Measurements from ENCODE around the gene TAS1R1.

DNA sequence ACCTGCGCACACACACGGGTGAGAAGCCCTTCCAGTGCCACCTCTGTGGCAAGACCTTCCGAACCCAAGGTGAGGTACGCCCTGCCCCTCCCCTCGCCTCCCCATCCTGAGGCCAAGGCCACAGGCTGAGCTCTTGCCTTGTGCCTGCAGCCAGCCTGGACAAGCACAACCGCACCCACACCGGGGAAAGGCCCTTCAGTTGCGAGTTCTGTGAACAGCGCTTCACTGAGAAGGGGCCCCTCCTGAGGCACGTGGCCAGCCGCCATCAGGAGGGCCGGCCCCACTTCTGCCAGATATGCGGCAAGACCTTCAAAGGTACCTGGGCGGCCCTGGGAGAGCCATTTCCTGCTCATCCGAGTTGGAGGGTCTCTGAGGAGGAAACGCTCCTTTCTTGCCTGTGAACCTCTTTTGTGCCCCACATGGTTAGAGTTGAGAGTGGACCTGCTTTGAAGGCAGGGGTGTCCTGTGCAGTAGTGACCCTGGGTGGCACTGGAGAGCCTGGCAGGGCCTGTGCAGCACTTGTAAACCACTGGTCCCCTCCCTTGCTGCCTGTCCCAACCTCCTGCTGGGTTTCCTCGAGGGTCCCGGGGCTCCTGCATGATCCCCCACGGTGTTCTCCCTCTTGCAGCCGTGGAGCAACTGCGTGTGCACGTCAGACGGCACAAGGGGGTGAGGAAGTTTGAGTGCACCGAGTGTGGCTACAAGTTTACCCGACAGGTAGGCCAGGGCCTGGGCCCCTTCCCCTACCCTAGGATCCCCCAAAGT lies 33.2 kb downstream of the TAS1R1 start:
- TF ChIP-seq ZBTB11 (CRISPR knock-in tag; IDR thresholded peaks at IDR 0.05): no peak
- TF ChIP-seq, protein P1, sequence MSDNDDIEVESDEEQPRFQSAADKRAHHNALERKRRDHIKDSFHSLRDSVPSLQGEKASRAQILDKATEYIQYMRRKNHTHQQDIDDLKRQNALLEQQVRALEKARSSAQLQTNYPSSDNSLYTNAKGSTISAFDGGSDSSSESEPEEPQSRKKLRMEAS (IDR thresholded peaks at IDR 0.05; ENCODE audit: low read depth, low read length): no peak
- no peak for TF ChIP-seq JUND (IDR thresholded peaks at IDR 0.05; ENCODE audit: low read depth, low read length)
- TF ChIP-seq ATF7 (IDR thresholded peaks at IDR 0.05; ENCODE audit: low read depth): no peak
- TF ChIP-seq POLR2A (IDR thresholded peaks at IDR 0.05; ENCODE audit: low read depth, low read length): no peak
- no peak for TF ChIP-seq YY1 (IDR thresholded peaks at IDR 0.05; ENCODE audit: low read depth, low read length)
- TF ChIP-seq FOXK2 (IDR thresholded peaks at IDR 0.05): no peak
- TF ChIP-seq USF1 (IDR thresholded peaks at IDR 0.05; ENCODE audit: borderline replicate concordance, extremely low read length, insufficient read depth, low read depth, low read length): no peak
- TF ChIP-seq NRF1 (conservative IDR thresholded peaks at IDR 0.05; ENCODE audit: low read depth, low read length): no peak

All from GM12878 (cell line).